ENCODE data around the gene TRIM46. TPM values are rescaled to one million over a fixed set of nuclear protein-coding genes. Genes with fewer than 3 reads are reported as not detected.
"Not testable (repeated sequence)": the region's sequence is repeated elsewhere in the genome, so short reads cannot be mapped to it uniquely, and the experiment has no call there.

Gene TRIM46
- total RNA-seq, 2 donors from 2014 or later = 0.14 to 1.6 TPM

GRCh38 chr1:155209312-155209721 lies 35.7 kb downstream of the TRIM46 start:
- TF ChIP-seq CTCF (IDR thresholded peaks at IDR 0.05) = no peak
- TF ChIP-seq POLR2AphosphoS5 (IDR thresholded peaks at IDR 0.05) = no peak
- no peak for TF ChIP-seq POLR2A (IDR thresholded peaks at IDR 0.05)
- peak overlapping the region; percentile 90 to 98 for H3K27ac ChIP-seq
- H3K36me3 ChIP-seq = no peaks in the 10 kb centered on the region
- H3K4me1 ChIP-seq (replicated peaks) = peaks cover 7% of the 10 kb centered on the region
- H3K27me3 ChIP-seq (replicated peaks; ENCODE audit: insufficient read depth) = no peaks in the 10 kb centered on the region
- DNase-seq (ENCODE audit: low spot score) = no peak
- H3K4me3 ChIP-seq = peak overlapping the region; percentile 77 to 95
- WGBS = under 1% methylated on average over 13 of the region's 13 CpGs
- no peaks in the 10 kb centered on the region for H3K9me3 ChIP-seq
- intact Hi-C loops (cut with DNase I) = loop anchor here (5.0 kb wide), 1 partner anchor 33 kb away; a partner anchor contains a TSS

GRCh38 chr1:155210314-155211104 lies 36.9 kb downstream of the TRIM46 start:
- H3K36me3 ChIP-seq = no peaks in the 10 kb centered on the region
- peaks cover 7% of the 10 kb centered on the region for H3K4me1 ChIP-seq (replicated peaks)
- WGBS = 74% methylated on average over 4 of the region's 4 CpGs
- TF ChIP-seq POLR2A (IDR thresholded peaks at IDR 0.05) = no peak
- TF ChIP-seq CTCF (IDR thresholded peaks at IDR 0.05) = no peak
- TF ChIP-seq POLR2AphosphoS5 (IDR thresholded peaks at IDR 0.05) = no peak
- no peaks in the 10 kb centered on the region for H3K27me3 ChIP-seq (replicated peaks; ENCODE audit: insufficient read depth)
- H3K4me3 ChIP-seq = no peak overlapping the region
- no peak for DNase-seq (ENCODE audit: low spot score)
- no peaks in the 10 kb centered on the region for H3K9me3 ChIP-seq
- intact Hi-C loops (cut with DNase I) = no loop called here
- no peak overlapping the region for H3K27ac ChIP-seq

GRCh38 chr1:155211381-155212050 lies 37.9 kb downstream of the TRIM46 start:
- H3K4me3 ChIP-seq; H3K4me1 ChIP-seq (replicated peaks); H3K27me3 ChIP-seq (replicated peaks; ENCODE audit: insufficient read depth); intact Hi-C loops (cut with DNase I); H3K36me3 ChIP-seq; H3K27ac ChIP-seq; H3K9me3 ChIP-seq; DNase-seq (ENCODE audit: low spot score): not testable (repeated sequence)
- whole genome bisulfite sequencing = 77% methylated on average over 13 of the region's 13 CpGs

- H3K27ac ChIP-seq; H3K9me3 ChIP-seq; intact Hi-C loops (cut with DNase I); H3K4me1 ChIP-seq (replicated peaks); H3K27me3 ChIP-seq (replicated peaks; ENCODE audit: insufficient read depth); DNase-seq (ENCODE audit: low spot score); H3K36me3 ChIP-seq; H3K4me3 ChIP-seq: not testable (repeated sequence)
- 84% methylated on average over 5 of the region's 7 CpGs for WGBS
Measured at GRCh38 chr1:155212051-155212440, 38.4 kb downstream of the TRIM46 start.

- 79% methylated on average over 6 of the region's 10 CpGs for WGBS
- DNase-seq (ENCODE audit: low spot score); H3K4me1 ChIP-seq (replicated peaks): not testable (repeated sequence)
Measured at GRCh38 chr1:155214702-155215101, 41.1 kb downstream of the TRIM46 start.

GRCh38 chr1:155218854-155219591 lies 45.4 kb downstream of the TRIM46 start:
- no peaks in the 10 kb centered on the region for H3K36me3 ChIP-seq
- H3K9me3 ChIP-seq = no peaks in the 10 kb centered on the region
- TF ChIP-seq POLR2AphosphoS5 (IDR thresholded peaks at IDR 0.05) = peak; percentile 62
- no peak for TF ChIP-seq POLR2A (IDR thresholded peaks at IDR 0.05)
- no peak for TF ChIP-seq CTCF (IDR thresholded peaks at IDR 0.05)
- H3K27me3 ChIP-seq (replicated peaks; ENCODE audit: insufficient read depth) = no peaks in the 10 kb centered on the region
- DNase-seq (ENCODE audit: low spot score) = peak; percentile 51
- no peak overlapping the region for H3K4me3 ChIP-seq
- 29% methylated on average over 7 of the region's 7 CpGs for WGBS
- no peak overlapping the region for H3K27ac ChIP-seq
- intact Hi-C loops (cut with DNase I) = no loop called here
- no peaks in the 10 kb centered on the region for H3K4me1 ChIP-seq (replicated peaks)

More at GRCh38 chr1:155214702-155215101, 41.1 kb downstream of the TRIM46 start:
- H3K36me3 ChIP-seq; H3K4me3 ChIP-seq; H3K9me3 ChIP-seq; intact Hi-C loops (cut with DNase I); H3K27me3 ChIP-seq (replicated peaks; ENCODE audit: insufficient read depth); H3K27ac ChIP-seq: not testable (repeated sequence)

Data from prostate gland (tissue), 2 donors.